Breast epithelium (tissue), 4 donors: ENCODE data around the gene DOLPP1. TPM values are rescaled to one million over a fixed set of nuclear protein-coding genes. Genes with fewer than 3 reads are reported as not detected.

ENCODE experiments used
- DNase-seq, 2 donors: peaks; one replicate each; pipeline ENCODE4 v3.0.0-alpha.2; 2019; ENCODE audit warnings: low spot score in 2 of 2
- H3K27ac ChIP-seq, 2 donors: fragments of 200-600 bp; sonication (generic) in 1 of 2; one replicate each; pipeline ENCODE4 v1.5.1; 2016 to 2019; ENCODE audit warnings: mild to moderate bottlenecking in 1 of 2
- H3K27me3 ChIP-seq, 2 donors: fragments of 200-600 bp; sonication (generic) in 1 of 2; one replicate each; pipeline versions ENCODE4 v1.5.1 to v1.6.0; 2017 to 2019; ENCODE audit warnings: control low read depth in 1 of 2, mild to moderate bottlenecking in 1 of 2
- H3K36me3 ChIP-seq: fragments of 200-600 bp; one replicate; pipeline ENCODE4 v1.5.1; 2019
- H3K4me1 ChIP-seq, 2 donors: fragments of 200-600 bp; sonication (generic); one replicate each; pipeline ENCODE4 v1.5.1; 2016 to 2019; ENCODE audit warnings: control low read depth in 1 of 2
- H3K4me3 ChIP-seq, 3 donors: fragments of 200-600 bp; sonication (generic); 1 replicate in 2 of 3; 2 replicates in 1 of 3; pipeline ENCODE4 v1.5.1; 2016 to 2019; ENCODE audit warnings: mild to moderate bottlenecking in 3 of 3, moderate library complexity in 2 of 3
- H3K9me3 ChIP-seq, 2 donors: fragments of 200-600 bp; sonication (generic) in 1 of 2; one replicate each; pipeline ENCODE4 v1.5.1; 2016 to 2019; ENCODE audit warnings: control low read depth in 1 of 2
- CTCF ChIP-seq, 3 donors: fragments of 450-650 bp; IDR thresholded peaks; one replicate each; pipeline ENCODE4 v1.5.1; 2016 to 2017; ENCODE audit warnings: antibody characterized with exemption in 3 of 3, mild to moderate bottlenecking in 3 of 3, moderate library complexity in 3 of 3
- POLR2A ChIP-seq: fragments of 450-650 bp; IDR thresholded peaks from one replicate; pipeline ENCODE4 v1.6.1; 2016; ENCODE audit warnings: antibody characterized with exemption, mild to moderate bottlenecking, moderate library complexity
- POLR2AphosphoS5 ChIP-seq, 3 donors: sonication (generic); formaldehyde crosslinking; IDR thresholded peaks; one replicate each; pipeline ENCODE4 v1.6.1; 2017; ENCODE audit warnings: antibody characterized with exemption in 3 of 3
- intact Hi-C: fragments of 100-400 bp; cut with DNase I; formaldehyde crosslinking; loops from one replicate; pipeline ENCODE4 v1.15.1; 2023; ENCODE audit warnings: low total_unique reads
- total RNA-seq, 3 donors: library from RNA; depleted of rRNA; stranded (reverse); fragments of >200 nt; gene quantifications; one replicate each; pipeline ENCODE4 v1.1.0, GENCODE V29; 2016

The DOLPP1 gene
- total RNA-seq, 3 donors from 2014 or later: 5.6 to 9.2 (median 8.6) TPM

- Histone ChIP-seq H3K27ac (peak overlapping the region; percentile 91 to 94), H3K9me3 (no peaks in the 10 kb centered on the region), H3K36me3 (no peaks in the 10 kb centered on the region), H3K4me1 (peaks cover 4 to 6% of the 10 kb centered on the region in 2 donors), H3K4me3 (peak overlapping the region in 2 of 3 donors; percentile 7 to 92), H3K27me3 (no peaks in the 10 kb centered on the region)
- TF ChIP-seq POLR2A (no peak), CTCF (IDR thresholded peaks at IDR 0.05) (no peak), POLR2AphosphoS5 (IDR thresholded peaks at IDR 0.05) (no peak)
- peak in 1 of 2 donors; percentile 32 for DNase-seq
- intact Hi-C loops: no loop called here
Observed at GRCh38 chr9:129108805-129109536, 28.1 kb downstream of the DOLPP1 start.

GRCh38 chr9:129109537-129109903 is 28.6 kb downstream of the DOLPP1 start:
- Histone ChIP-seq H3K4me3 (peak overlapping the region; percentile 92 to 97 (median 92)), H3K4me1 (peaks cover 4 to 6% of the 10 kb centered on the region in 2 donors), H3K36me3 (no peaks in the 10 kb centered on the region), H3K9me3 (no peaks in the 10 kb centered on the region), H3K27ac (peak overlapping the region; percentile 91 to 94), H3K27me3 (no peaks in the 10 kb centered on the region)
- intact Hi-C loops: no loop called here
- no peak for DNase-seq
- TF ChIP-seq CTCF (IDR thresholded peaks at IDR 0.05): no peak
- no peak for TF ChIP-seq POLR2AphosphoS5 (IDR thresholded peaks at IDR 0.05)
- no peak for TF ChIP-seq POLR2A

GRCh38 chr9:129109952-129110739 is 29.2 kb downstream of the DOLPP1 start:
- intact Hi-C loops: no loop called here
- TF ChIP-seq POLR2A: no peak
- TF ChIP-seq CTCF (IDR thresholded peaks at IDR 0.05): no peak
- no peak for TF ChIP-seq POLR2AphosphoS5 (IDR thresholded peaks at IDR 0.05)
- peak overlapping the region; percentile 91 to 94 for H3K27ac ChIP-seq
- peaks cover 4 to 6% of the 10 kb centered on the region in 2 donors for H3K4me1 ChIP-seq
- H3K4me3 ChIP-seq: peak overlapping the region; percentile 92 to 97 (median 92)
- H3K36me3 ChIP-seq: no peaks in the 10 kb centered on the region
- no peak for DNase-seq
- H3K9me3 ChIP-seq: no peaks in the 10 kb centered on the region
- H3K27me3 ChIP-seq: no peaks in the 10 kb centered on the region

- H3K4me1 ChIP-seq: peaks cover 4 to 6% of the 10 kb centered on the region in 2 donors
- H3K9me3 ChIP-seq: no peaks in the 10 kb centered on the region
- H3K4me3 ChIP-seq: peak within 1 kb of the TSS; percentile 92 to 97 (median 92)
- peak in 1 of 3 donors; percentile 21 for TF ChIP-seq CTCF (IDR thresholded peaks at IDR 0.05)
- peak; percentile 75 to 83 (median 81) for TF ChIP-seq POLR2AphosphoS5 (IDR thresholded peaks at IDR 0.05)
- peak; percentile 71 for TF ChIP-seq POLR2A
- no peaks in the 10 kb centered on the region for H3K36me3 ChIP-seq
- intact Hi-C loops: no loop called here
- peak within 1 kb of the TSS; percentile 91 to 94 for H3K27ac ChIP-seq
- DNase-seq: peak; percentile 94 to 98
- no peaks in the 10 kb centered on the region for H3K27me3 ChIP-seq
Observed at GRCh38 chr9:129110740-129111527, 30.0 kb downstream of the DOLPP1 start, which contains the start of the genes CRAT and PTPA. Gene CRAT (minus strand): TSS chr9:129110793. CDS start chr9:129110509, 284 bp downstream. Gene PTPA (plus strand): TSS chr9:129111415. CDS start chr9:129111601, 186 bp downstream.
